Heart left ventricle (tissue), 16 donors: ENCODE results near the gene FOXP2. TPM values are rescaled to one million over a fixed set of nuclear protein-coding genes. Genes with fewer than 3 reads are reported as not detected.

ENCODE experiments used
- ATAC-seq, 4 donors: fragments of 200-7000 bp; cut with Tn5 transposase; one replicate each; pipeline ENCODE4 v1.9.1; 2020 to 2022; ENCODE audit warnings: moderate library complexity in 4 of 4, mild to moderate bottlenecking in 3 of 4, moderate number of reproducible peaks in 1 of 4
- DNase-seq, 5 donors: peaks; one replicate each; pipeline ENCODE4 v3.0.0-alpha.2; 2020
- H3K27ac ChIP-seq, 12 donors: fragments of 200-600 bp; sonication (generic) in 4 of 12; one replicate each; pipeline versions ENCODE4 v1.5.0 to v1.8.0; 2016 to 2022; ENCODE audit warnings: mild to moderate bottlenecking in 2 of 12
- H3K27me3 ChIP-seq, 9 donors: fragments of 200-600 bp; sonication (generic) in 2 of 9; one replicate each; pipeline versions ENCODE4 v1.5.1 to v1.8.0; 2016 to 2022; ENCODE audit warnings: mild to moderate bottlenecking in 3 of 9
- H3K36me3 ChIP-seq, 9 donors: fragments of 200-600 bp; sonication (generic) in 2 of 9; one replicate each; pipeline versions ENCODE4 v1.5.0 to v1.8.0; 2018 to 2022; ENCODE audit warnings: mild to moderate bottlenecking in 2 of 9
- H3K4me1 ChIP-seq, 12 donors: fragments of 200-600 bp; sonication (generic) in 4 of 12; one replicate each; pipeline versions ENCODE4 v1.5.0 to v1.8.0; 2016 to 2022; ENCODE audit warnings: mild to moderate bottlenecking in 3 of 12
- H3K4me3 ChIP-seq, 12 donors: fragments of 200-600 bp; sonication (generic) in 4 of 12; one replicate each; pipeline versions ENCODE4 v1.5.0 to v1.8.0; 2017 to 2022; ENCODE audit warnings: mild to moderate bottlenecking in 9 of 12, moderate library complexity in 4 of 12
- H3K9me3 ChIP-seq, 12 donors: fragments of 200-600 bp; sonication (generic) in 4 of 12; one replicate each; pipeline versions ENCODE4 v1.5.0 to v1.8.0; 2016 to 2022; ENCODE audit warnings: mild to moderate bottlenecking in 1 of 12
- CTCF ChIP-seq, 12 donors: fragments of 200-600 bp; sonication (generic) in 4 of 12; IDR thresholded peaks; one replicate each; pipeline versions ENCODE4 v1.5.0 to v1.8.0; 2018 to 2022; ENCODE audit warnings: antibody characterized with exemption in 12 of 12, mild to moderate bottlenecking in 5 of 12
- POLR2A ChIP-seq, 2 donors: fragments of 450-650 bp; IDR thresholded peaks; one replicate each; pipeline ENCODE4 v1.6.1; 2017; ENCODE audit warnings: antibody characterized with exemption in 2 of 2, mild to moderate bottlenecking in 2 of 2, moderate library complexity in 2 of 2
- WGBS, 4 donors: extraction: QIAGEN DNeasy Blood & Tissue Kit in 2 of 4; methylation state at CpG; one replicate each; pipeline versions ENCODE4 v1.1.5 to v1.1.7; 2013 to 2018; 5-methylcytosine and 5-hydroxymethylcytosine counted together
- intact Hi-C, 10 donors: fragments of 100-400 bp; cut with DNase I; formaldehyde crosslinking; loops; one replicate each; pipeline versions ENCODE4 v1.11.1 to v1.14.2; 2022
- polyA plus RNA-seq, 2 donors: library from polyadenylated mRNA; stranded (reverse); fragments of 200-250 nt; gene quantifications; one replicate each; pipeline ENCODE4 v1.2.3, GENCODE V29; 2013
- total RNA-seq, 9 donors: library from RNA; depleted of rRNA in 2 of 9; stranded (reverse); fragments of >200 nt in 2 of 9; fragmentation: NEBNext Ultra II Directional in 3 of 9; extraction: Animal tissue kit (Norgen Biotek cat#: 25700) in 3 of 9; gene quantifications; one replicate each; pipeline versions ENCODE4 v1.1.0 to v1.2.4, GENCODE V29; 2016 to 2023
- donor health status: ischemic (EF 13 %, LVEDD 7.1; RV severe dilation, severe dysfunction).
- donor health status: healthy with polysubstance abuse.
- donor health status: DM: no; HTN: yes; CAD: no.
- donor health status: DM: no; HTN: no; CAD: no.
- donor health status: ischemic (EF 25% LVEDD 6.9; RV normal size, moderate dysfunction).
- donor health status: ischemic (EF 25% LVEDD 5.7; RV mildly dilated, moderate dysfunction).
- donor health status: healthy.
- donor health status: DM: yes; HTN: yes; CAD: no.
- donor health status: ischemic (EF 35%, LVEDD 5.7; RV mildly dilated, moderate dysfunction).
- donor health status: nonischemic (EF 11% LVEDD 7.7; RV severe dilation, severe dysfunction).
- donor health status: DM: yes; HTN: yes; CAD: no.
- donor health status: PGD.
- donor health status: ischemic (EF 29% LVEDD 5.4; RV normal size, mild dysfunction).
- donor health status: nonischemic (EF 23%, LVEDD 6.1; RV moderate dilation, normal function).

The FOXP2 gene
- total and polyA plus RNA-seq, 11 donors = 0.25 to 3.7 (median 1.9) TPM

GRCh38 chr7:114392686-114393085 is 21.9 kb upstream of the FOXP2 start:
- no peaks in the 10 kb centered on the region for H3K36me3 ChIP-seq
- DNase-seq = no peak
- H3K9me3 ChIP-seq = no peaks in the 10 kb centered on the region
- no peaks in the 10 kb centered on the region for H3K27me3 ChIP-seq
- intact Hi-C loops = no loop called here
- peak; percentile 56 to 89 (median 65) for ATAC-seq
- H3K4me3 ChIP-seq = no peak overlapping the region
- WGBS, 4 donors = 66 to 81% (median 75%) methylated on average over 2 of the region's 2 CpGs
- H3K27ac ChIP-seq = peak overlapping the region in 2 of 12 donors; percentile 43 to 55
- H3K4me1 ChIP-seq = no peaks in the 10 kb centered on the region
- TF ChIP-seq POLR2A (IDR thresholded peaks at IDR 0.05) (no peak), CTCF (IDR thresholded peaks at IDR 0.05) (no peak)

GRCh38 chr7:114402876-114403635 is 11.6 kb upstream of the FOXP2 start:
- no peak for TF ChIP-seq POLR2A (IDR thresholded peaks at IDR 0.05)
- no peak for TF ChIP-seq CTCF (IDR thresholded peaks at IDR 0.05)
- no peaks in the 10 kb centered on the region for H3K36me3 ChIP-seq

GRCh38 chr7:114405427-114405826 is 9.2 kb upstream of the FOXP2 start:
- WGBS, 4 donors = 26 to 36% (median 29%) methylated on average over 2 of the region's 2 CpGs
- Histone ChIP-seq H3K4me1 (peaks cover 0 to 4% (median 0%) of the 10 kb centered on the region in 12 donors), H3K9me3 (no peaks in the 10 kb centered on the region), H3K27ac (no peak overlapping the region), H3K36me3 (no peaks in the 10 kb centered on the region), H3K27me3 (no peaks in the 10 kb centered on the region), H3K4me3 (no peak overlapping the region)
- TF ChIP-seq POLR2A (IDR thresholded peaks at IDR 0.05) = no peak
- peak in 6 of 12 donors; percentile 28 to 42 (median 38) for TF ChIP-seq CTCF (IDR thresholded peaks at IDR 0.05)
- intact Hi-C loops = loop anchor here in 3 of 10 donors (10.0 kb wide), 1 partner anchor 321 kb away; no protein-coding TSS in a partner anchor
- ATAC-seq (peak in 1 of 4 donors; percentile 61), DNase-seq (no peak)

More at GRCh38 chr7:114402876-114403635, 11.6 kb upstream of the FOXP2 start:
- no peak for ATAC-seq
- no peaks in the 10 kb centered on the region for H3K27me3 ChIP-seq
- WGBS, 4 donors = 66 to 74% (median 73%) methylated on average over 2 of the region's 2 CpGs
- H3K9me3 ChIP-seq = no peaks in the 10 kb centered on the region
- H3K27ac ChIP-seq = peak overlapping the region in 1 of 12 donors; percentile 0
- no peak overlapping the region for H3K4me3 ChIP-seq
- intact Hi-C loops = loop anchor here in 4 of 10 donors (5.0 to 10.0 kb wide), 2 partner anchors 318 to 326 kb away; no protein-coding TSS in a partner anchor
- H3K4me1 ChIP-seq = peaks cover 0 to 4% (median 0%) of the 10 kb centered on the region in 12 donors
- no peak for DNase-seq

- H3K4me1 ChIP-seq = peaks cover 0 to 10% (median 0%) of the 10 kb centered on the region in 12 donors
- no peak for TF ChIP-seq POLR2A (IDR thresholded peaks at IDR 0.05)
- no peak overlapping the region for H3K4me3 ChIP-seq
- 85 to 95% (median 88%) methylated on average over 1 of the region's 1 CpG for WGBS, 4 donors
- peaks cover 0 to 3% (median 0%) of the 10 kb centered on the region in 9 donors for H3K27me3 ChIP-seq
- H3K27ac ChIP-seq = peak overlapping the region in 1 of 12 donors; percentile 34
- DNase-seq = no peak
- ATAC-seq = no peak
- H3K36me3 ChIP-seq = no peaks in the 10 kb centered on the region
- intact Hi-C loops = loop anchor here in 5 of 10 donors (10.0 kb wide), 1 partner anchor 325 kb away; no protein-coding TSS in a partner anchor
- H3K9me3 ChIP-seq = no peaks in the 10 kb centered on the region
Observed at GRCh38 chr7:114409750-114410149, 4.9 kb upstream of the FOXP2 start.
